OCI-LY1 (cell line): Measurements from ENCODE around the gene MDGA2.

Experiments used
- H2AFZ ChIP-seq: fragments of 200-600 bp; sonication (generic), shearing (Covaris generic); 2 replicates; pipeline ENCODE4 v1.6.0; 2014; ENCODE audit warnings: antibody characterized with exemption, mild to moderate bottlenecking, low read length
- H3F3A ChIP-seq: fragments of 200-600 bp; sonication (generic), shearing (Covaris generic); 2 replicates; pipeline ENCODE4 v1.6.0; 2014; ENCODE audit warnings: mild to moderate bottlenecking, antibody characterized with exemption, low read length, moderate library complexity; ENCODE audit not compliant: insufficient read depth
- H3K27ac ChIP-seq: fragments of 200-600 bp; sonication (generic); 2 replicates; pipeline ENCODE4 v1.5.1; 2014; ENCODE audit warnings: low read length, mixed run types, mild to moderate bottlenecking, low read depth; ENCODE audit not compliant: poor library complexity, severe bottlenecking
- H3K27me3 ChIP-seq: fragments of 200-600 bp; sonication (generic); 2 replicates; pipeline ENCODE4 v1.6.0; 2014; ENCODE audit warnings: antibody characterized with exemption, mild to moderate bottlenecking, low read length, moderate library complexity; ENCODE audit not compliant: insufficient read depth
- H3K36me3 ChIP-seq: fragments of 200-600 bp; sonication (generic); 2 replicates; pipeline ENCODE4 v1.6.1; 2014; ENCODE audit warnings: mild to moderate bottlenecking, antibody characterized with exemption, low read length, moderate library complexity, mixed read lengths; ENCODE audit not compliant: insufficient read depth
- H3K4me1 ChIP-seq: fragments of 200-600 bp; sonication (generic); 2 replicates; pipeline ENCODE4 v1.5.1; 2014; ENCODE audit warnings: mild to moderate bottlenecking, low read length, moderate library complexity; ENCODE audit not compliant: insufficient read depth, severe bottlenecking
- H3K4me2 ChIP-seq: fragments of 200-600 bp; sonication (generic), shearing (Covaris generic); 2 replicates; pipeline ENCODE4 v1.6.1; 2014; ENCODE audit warnings: low read length
- H3K4me3 ChIP-seq: fragments of 200-600 bp; sonication (generic); 2 replicates; pipeline ENCODE4 v1.5.1; 2014; ENCODE audit warnings: low read length, low read depth, mild to moderate bottlenecking, mixed read lengths; ENCODE audit not compliant: poor library complexity, severe bottlenecking
- H3K79me2 ChIP-seq: fragments of 200-600 bp; shearing (Covaris generic); 2 replicates; pipeline ENCODE4 v1.6.1; 2016; ENCODE audit warnings: mixed run types, low read length, mixed read lengths; ENCODE audit not compliant: insufficient read depth
- H3K9ac ChIP-seq: fragments of 200-600 bp; sonication (generic), shearing (Covaris generic); 2 replicates; pipeline ENCODE4 v1.6.1; 2014; ENCODE audit warnings: mild to moderate bottlenecking, low read length, mixed read lengths
- H3K9me2 ChIP-seq: fragments of 200-600 bp; sonication (generic), shearing (Covaris generic); 2 replicates; pipeline ENCODE4 v1.6.1; 2014; ENCODE audit warnings: low read depth, mild to moderate bottlenecking, low read length, mixed read lengths
- H3K9me3 ChIP-seq: fragments of 200-600 bp; shearing (Covaris generic); 2 replicates; pipeline ENCODE4 v1.6.1; 2014; ENCODE audit warnings: low read length, mixed read lengths
- H4K20me1 ChIP-seq: fragments of 200-600 bp; sonication (generic), shearing (Covaris generic); 2 replicates; pipeline ENCODE4 v1.6.0; 2016; ENCODE audit warnings: mild to moderate bottlenecking, low read length; ENCODE audit not compliant: insufficient read depth
- CTCF ChIP-seq: fragments of 200-600 bp; sonication (generic), shearing (Covaris generic); IDR thresholded peaks from 2 replicates; pipeline ENCODE4 v1.5.1; 2017; ENCODE audit warnings: mild to moderate bottlenecking, antibody characterized with exemption, low read length, moderate library complexity, mixed read lengths
- EZH2 ChIP-seq: fragments of 200-600 bp; sonication (generic), shearing (Covaris generic); IDR thresholded peaks from 2 replicates; pipeline ENCODE4 v1.8.0; 2017; ENCODE audit warnings: borderline replicate concordance, mixed run types, mild to moderate bottlenecking, antibody characterized with exemption, low read length, moderate library complexity, mixed read lengths

The MDGA2 gene

GRCh38 chr14:47596860-47597259 lies 78.5 kb downstream of the MDGA2 start:
- no peaks in the 10 kb centered on the region for H3K79me2 ChIP-seq
- H3K9me2 ChIP-seq: no peaks in the 10 kb centered on the region
- H3K27me3 ChIP-seq: no peaks in the 10 kb centered on the region
- H3K4me2 ChIP-seq: no peak overlapping the region
- no peak overlapping the region for H3K4me3 ChIP-seq
- no peaks in the 10 kb centered on the region for H3K4me1 ChIP-seq
- H3K36me3 ChIP-seq: no peaks in the 10 kb centered on the region
- H2AFZ ChIP-seq: no peak overlapping the region
- no peak overlapping the region for H3K9ac ChIP-seq
- TF ChIP-seq CTCF (no peak), EZH2 (no peak)
- H4K20me1 ChIP-seq: no peaks in the 10 kb centered on the region
- H3K9me3 ChIP-seq: no peaks in the 10 kb centered on the region
- no peaks in the 10 kb centered on the region for H3F3A ChIP-seq
- no peak overlapping the region for H3K27ac ChIP-seq

- Histone ChIP-seq H4K20me1 (no peaks in the 10 kb centered on the region), H3K9me3 (no peaks in the 10 kb centered on the region), H3K9ac (no peak overlapping the region), H3K27me3 (no peaks in the 10 kb centered on the region), H3K27ac (no peak overlapping the region), H3K79me2 (no peaks in the 10 kb centered on the region), H2AFZ (no peak overlapping the region), H3K4me3 (no peak overlapping the region), H3K9me2 (no peaks in the 10 kb centered on the region), H3K4me1 (no peaks in the 10 kb centered on the region), H3K4me2 (no peak overlapping the region), H3K36me3 (no peaks in the 10 kb centered on the region), H3F3A (no peaks in the 10 kb centered on the region)
- TF ChIP-seq EZH2 (no peak), CTCF (no peak)
Measured at GRCh38 chr14:47596232-47596631, 79.2 kb downstream of the MDGA2 start.

- no peaks in the 10 kb centered on the region for H3K36me3 ChIP-seq
- no peak overlapping the region for H3K4me2 ChIP-seq
- no peaks in the 10 kb centered on the region for H3K27me3 ChIP-seq
- H4K20me1 ChIP-seq: no peaks in the 10 kb centered on the region
- no peaks in the 10 kb centered on the region for H3K9me3 ChIP-seq
- no peaks in the 10 kb centered on the region for H3K4me1 ChIP-seq
- H3K27ac ChIP-seq: no peak overlapping the region
- no peaks in the 10 kb centered on the region for H3F3A ChIP-seq
- no peaks in the 10 kb centered on the region for H3K79me2 ChIP-seq
- H2AFZ ChIP-seq: no peak overlapping the region
- H3K9ac ChIP-seq: no peak overlapping the region
- no peaks in the 10 kb centered on the region for H3K9me2 ChIP-seq
- no peak overlapping the region for H3K4me3 ChIP-seq
- no peak for TF ChIP-seq CTCF
- no peak for TF ChIP-seq EZH2
Measured at GRCh38 chr14:47595552-47595951, 79.9 kb downstream of the MDGA2 start.
